Fibroblast of peridontal ligament (primary cell): ENCODE results near the gene DIP2C.

Experiments
- DNase-seq: peaks from one replicate; pipeline ENCODE4 v3.0.0-alpha.2; 2010; ENCODE audit errors: extremely low read depth

DIP2C gene

GRCh38 chr10:677750-678661, 11.5 kb downstream of the DIP2C start:
- DNase-seq, result no peak

GRCh38 chr10:677038-677437, 12.4 kb downstream of the DIP2C start:
- DNase-seq, result no peak

- no peak for DNase-seq
Observed at GRCh38 chr10:676178-676577, 13.3 kb downstream of the DIP2C start.

GRCh38 chr10:675532-675931, 13.9 kb downstream of the DIP2C start:
- no peak for DNase-seq

- DNase-seq, result no peak
Observed at GRCh38 chr10:673492-673891, 16.0 kb downstream of the DIP2C start.

GRCh38 chr10:672992-673391, 16.5 kb downstream of the DIP2C start:
- no peak for DNase-seq

- no peak for DNase-seq
Observed at GRCh38 chr10:672203-672602, 17.3 kb downstream of the DIP2C start.

GRCh38 chr10:670990-671389, 18.5 kb downstream of the DIP2C start:
- no peak for DNase-seq

- DNase-seq, result no peak
Observed at GRCh38 chr10:670038-670437, 19.4 kb downstream of the DIP2C start.

GRCh38 chr10:668786-669485, 20.5 kb downstream of the DIP2C start:
- DNase-seq, result no peak

- DNase-seq, result no peak
Observed at GRCh38 chr10:667602-668143, 21.8 kb downstream of the DIP2C start.

- DNase-seq, result no peak
Observed at GRCh38 chr10:667096-667495, 22.4 kb downstream of the DIP2C start.

- no peak for DNase-seq
Observed at GRCh38 chr10:666237-667012, 23.0 kb downstream of the DIP2C start.

GRCh38 chr10:665579-666091, 23.8 kb downstream of the DIP2C start:
- no peak for DNase-seq

- DNase-seq, result no peak
Observed at GRCh38 chr10:664893-665292, 24.6 kb downstream of the DIP2C start.

GRCh38 chr10:664301-664700, 25.2 kb downstream of the DIP2C start:
- DNase-seq, result no peak

GRCh38 chr10:663831-664251, 25.6 kb downstream of the DIP2C start:
- no peak for DNase-seq

GRCh38 chr10:663466-663751, 26.1 kb downstream of the DIP2C start:
- no peak for DNase-seq

- no peak for DNase-seq
Observed at GRCh38 chr10:662686-663465, 26.6 kb downstream of the DIP2C start.

- DNase-seq, result no peak
Observed at GRCh38 chr10:662223-662605, 27.3 kb downstream of the DIP2C start.

- no peak for DNase-seq
Observed at GRCh38 chr10:661597-662222, 27.8 kb downstream of the DIP2C start.
